ENCODE results near the gene PTGES3L.

PTGES3L gene

GRCh38 chr17:42918902-42919521 lies 60.9 kb downstream of the PTGES3L start:
- DNase-seq = no peak
